DMS114 treated with DMSO at 0.1 percent for 48 hours (cell line): ENCODE measurements around the gene SLF2.
A peak's percentile ranks its signal among the peaks of the same experiment; 100 is the strongest.

Experiments
- DNase-seq: peaks from one replicate; lab custom pipeline; 2025; ENCODE audit not compliant: unreplicated experiment; lab: John Stamatoyannopoulos, UW

The SLF2 gene

GRCh38 chr10:100980311-100980710 is 67.5 kb downstream of the SLF2 start:
- DNase-seq: no peak

- no peak for DNase-seq
These were observed 67.9 kb downstream of the SLF2 start for GRCh38 chr10:100980711-100981110.

DNA sequence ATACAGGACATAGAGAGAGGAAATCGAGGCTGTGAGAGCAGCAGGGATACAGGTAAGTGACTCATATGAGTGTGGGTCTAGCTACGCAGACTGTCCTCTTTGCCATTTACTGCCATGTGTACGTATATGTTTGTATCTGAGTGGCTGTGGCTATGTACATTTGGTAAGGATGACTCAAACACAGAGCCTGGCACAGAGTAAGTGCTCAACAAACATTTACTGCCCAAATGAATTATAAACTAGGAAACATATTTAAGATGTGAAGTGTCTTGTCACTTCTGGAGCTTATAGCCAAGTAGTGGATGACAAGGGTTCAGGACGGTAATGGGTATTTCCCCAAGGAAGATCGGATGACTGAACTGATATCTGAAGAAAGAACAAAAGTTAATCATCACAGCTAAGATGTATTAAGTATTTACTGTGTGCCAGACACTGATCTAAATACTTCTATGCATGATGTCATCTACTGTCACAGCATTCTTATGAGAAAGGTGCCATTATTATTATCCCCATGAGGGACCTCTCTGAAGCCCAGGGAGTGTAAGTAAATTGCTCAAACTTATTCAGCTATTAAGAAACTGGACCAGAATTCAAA is 68.5 kb downstream of the SLF2 start:
- no peak for DNase-seq

DNA sequence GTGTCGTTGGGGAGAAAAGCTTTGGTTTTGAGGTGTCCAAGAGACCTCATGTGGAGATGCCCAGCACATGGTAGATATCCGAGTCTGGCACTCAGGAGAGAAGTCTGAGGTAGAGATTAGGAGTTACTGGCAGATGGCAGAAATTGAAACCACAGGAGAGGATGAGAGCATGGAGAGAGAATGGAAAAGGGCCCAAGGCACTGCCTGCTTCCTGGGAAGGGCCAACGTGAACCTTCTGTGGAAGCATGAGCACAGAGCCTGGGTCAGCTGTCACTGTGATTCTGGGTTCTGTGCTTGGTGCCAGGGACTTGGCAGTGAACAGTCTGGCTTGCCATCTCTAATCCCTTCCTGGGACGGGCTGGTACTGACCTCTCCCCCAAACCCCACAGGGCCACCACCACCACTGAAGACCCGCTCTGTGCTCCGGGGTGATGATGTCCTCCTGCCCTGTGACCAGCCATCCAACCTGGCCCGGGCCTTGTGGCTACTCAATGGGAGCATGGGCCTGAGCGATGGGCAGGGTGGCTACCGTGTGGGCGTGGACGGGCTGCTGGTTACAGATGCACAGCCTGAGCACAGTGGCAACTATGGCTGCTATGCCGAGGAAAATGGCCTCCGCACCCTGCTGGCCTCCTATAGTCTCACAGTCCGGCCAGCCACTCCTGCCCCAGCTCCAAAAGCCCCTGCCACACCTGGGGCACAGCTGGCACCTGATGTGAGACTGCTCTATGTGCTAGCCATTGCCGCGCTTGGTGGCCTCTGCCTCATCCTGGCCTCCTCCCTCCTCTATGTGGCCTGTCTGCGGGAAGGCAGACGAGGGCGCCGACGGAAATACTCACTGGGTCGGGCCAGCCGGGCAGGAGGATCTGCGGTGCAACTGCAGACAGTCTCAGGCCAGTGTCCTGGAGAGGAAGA is 70.4 kb downstream of the SLF2 start:
- no peak for DNase-seq

DNA sequence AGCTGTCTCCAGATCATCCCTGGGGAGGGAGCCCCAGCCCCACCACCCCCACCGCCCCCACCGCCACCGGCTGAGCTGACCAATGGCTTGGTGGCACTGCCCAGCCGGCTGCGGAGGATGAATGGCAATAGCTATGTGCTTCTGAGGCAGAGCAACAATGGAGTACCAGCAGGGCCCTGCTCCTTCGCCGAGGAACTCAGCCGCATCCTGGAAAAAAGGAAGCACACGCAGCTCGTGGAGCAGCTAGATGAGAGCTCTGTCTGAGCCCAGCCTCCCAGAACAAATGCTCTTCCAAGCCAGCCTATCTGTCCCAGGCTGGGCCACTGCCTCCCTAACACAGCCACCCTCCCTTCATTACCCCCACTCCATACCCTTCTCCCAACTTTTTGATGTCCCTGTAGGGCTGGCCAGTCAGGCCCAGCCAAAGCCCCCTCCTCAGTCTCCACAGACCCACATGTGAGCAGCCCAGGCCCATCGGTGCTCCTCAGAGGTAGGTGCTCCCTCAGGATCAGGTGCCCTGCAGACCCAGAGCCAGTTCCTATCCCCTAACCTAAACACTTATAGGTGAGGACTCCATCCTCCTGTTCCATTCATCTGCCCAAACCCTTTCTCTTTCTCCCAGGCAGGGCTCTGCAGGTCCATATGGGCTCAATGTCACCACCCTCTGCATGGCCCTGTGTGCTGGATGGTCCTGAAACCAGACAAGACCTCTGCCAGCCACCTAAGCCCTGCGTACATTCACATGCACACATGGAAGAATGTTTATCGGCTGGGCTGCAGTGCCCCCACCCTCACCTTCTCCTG is 71.3 kb downstream of the SLF2 start:
- DNase-seq: no peak

DNA sequence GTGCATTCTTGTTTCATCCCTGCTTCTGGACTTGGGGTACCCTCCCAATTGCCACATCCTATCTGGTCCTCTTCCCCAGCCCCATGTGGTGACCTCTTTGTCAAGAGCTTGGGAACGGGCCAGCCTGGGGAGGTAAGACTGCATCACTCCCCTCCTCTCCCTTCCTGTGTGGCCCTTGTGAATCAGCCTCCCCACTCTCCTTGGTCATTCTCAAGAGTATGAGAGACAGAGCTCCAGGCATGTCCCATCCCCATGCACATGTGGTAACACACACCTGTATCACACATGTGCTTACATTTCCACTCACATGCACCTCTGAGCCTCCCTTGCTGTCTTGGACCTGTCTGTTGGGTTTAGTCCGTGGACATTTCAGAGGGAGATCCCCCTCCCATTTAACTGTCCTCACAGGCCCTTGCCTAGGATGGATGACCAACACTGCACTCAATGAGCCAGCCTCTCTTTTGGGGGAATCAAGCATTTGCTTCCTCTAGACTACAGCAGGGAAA is 72.0 kb downstream of the SLF2 start:
- no peak for DNase-seq

- no peak for DNase-seq
These were observed 72.6 kb downstream of the SLF2 start for GRCh38 chr10:100985336-100985735.

DNA sequence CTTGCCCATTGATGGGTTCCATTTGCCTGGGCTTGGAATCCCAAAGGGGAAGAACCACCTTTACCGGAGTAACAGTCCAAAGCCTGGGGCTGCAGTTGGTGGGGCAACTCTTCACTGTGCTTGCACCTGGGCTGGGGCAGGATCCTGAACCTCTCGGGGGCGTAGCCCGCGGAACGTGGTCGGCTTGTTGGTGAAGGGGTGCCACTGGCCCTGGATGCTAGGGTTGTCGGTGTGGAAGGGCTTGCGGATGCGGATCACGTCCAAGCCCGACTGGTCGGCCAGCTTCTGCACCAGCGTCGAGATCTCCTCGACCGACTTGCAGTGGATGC is 73.8 kb downstream of the SLF2 start:
- DNase-seq: no peak

- peak; percentile 82 for DNase-seq
These were observed 74.4 kb downstream of the SLF2 start, which contains the start of the genes MRPL43 and TWNK for GRCh38 chr10:100986952-100987684. Gene MRPL43, minus strand, starts transcription at chr10:100987497. Its CDS starts 54 bp downstream, at chr10:100987443. Gene TWNK, plus strand, starts transcription at chr10:100987543. Its CDS starts 668 bp downstream, at chr10:100988211.

GRCh38 chr10:100987685-100988049 is 74.9 kb downstream of the SLF2 start:
- no peak for DNase-seq

DNA sequence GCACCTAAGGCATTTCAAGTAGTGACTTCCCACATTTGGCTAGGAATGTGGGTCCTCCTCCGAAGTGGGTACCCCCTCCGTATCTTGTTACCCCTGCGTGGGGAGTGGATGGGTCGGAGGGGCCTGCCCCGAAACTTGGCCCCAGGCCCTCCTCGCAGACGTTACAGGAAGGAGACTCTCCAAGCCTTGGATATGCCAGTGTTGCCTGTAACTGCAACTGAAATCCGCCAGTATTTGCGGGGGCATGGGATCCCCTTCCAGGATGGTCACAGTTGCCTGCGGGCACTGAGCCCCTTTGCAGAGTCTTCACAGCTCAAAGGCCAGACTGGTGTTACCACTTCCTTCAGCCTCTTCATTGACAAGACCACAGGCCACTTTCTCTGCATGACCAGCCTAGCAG is 75.4 kb downstream of the SLF2 start:
- no peak for DNase-seq

- no peak for DNase-seq
These were observed 76.3 kb downstream of the SLF2 start for GRCh38 chr10:100989088-100989487.

DNA sequence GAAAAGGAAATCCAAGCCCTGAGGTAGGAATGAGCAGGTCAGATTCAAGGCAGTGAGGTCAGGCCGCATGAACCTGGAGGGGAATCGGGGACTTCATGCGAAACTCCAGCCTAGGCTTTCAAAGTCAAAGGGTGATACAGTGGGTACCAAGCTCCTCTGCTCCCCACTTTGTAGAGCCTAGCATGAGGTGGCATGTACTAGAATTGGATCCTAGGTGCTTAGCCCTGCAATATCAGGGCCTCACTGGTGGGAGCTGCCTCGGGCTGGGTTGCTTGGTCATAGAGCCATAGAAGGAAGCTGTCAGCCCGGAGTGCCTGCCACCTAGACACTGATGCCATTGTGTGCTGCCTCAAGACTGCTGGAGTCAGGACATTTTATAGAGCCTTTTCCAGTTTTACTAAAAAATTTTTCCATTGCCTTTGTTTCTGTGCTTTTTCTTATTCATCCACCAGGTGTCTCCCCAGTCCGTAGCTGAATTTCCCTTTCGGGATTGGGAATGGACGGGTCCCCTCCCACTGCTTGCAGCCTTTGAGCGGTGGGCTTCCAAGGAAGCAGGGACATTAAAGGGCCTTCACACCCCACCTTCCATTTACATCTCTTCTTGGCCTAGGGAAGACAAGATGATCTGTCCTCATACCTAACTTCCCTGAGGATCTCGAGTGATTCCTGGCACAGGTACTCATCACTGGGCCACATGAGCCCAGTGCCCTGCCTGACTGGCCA is 81.4 kb downstream of the SLF2 start:
- DNase-seq: peak; percentile 60

DNA sequence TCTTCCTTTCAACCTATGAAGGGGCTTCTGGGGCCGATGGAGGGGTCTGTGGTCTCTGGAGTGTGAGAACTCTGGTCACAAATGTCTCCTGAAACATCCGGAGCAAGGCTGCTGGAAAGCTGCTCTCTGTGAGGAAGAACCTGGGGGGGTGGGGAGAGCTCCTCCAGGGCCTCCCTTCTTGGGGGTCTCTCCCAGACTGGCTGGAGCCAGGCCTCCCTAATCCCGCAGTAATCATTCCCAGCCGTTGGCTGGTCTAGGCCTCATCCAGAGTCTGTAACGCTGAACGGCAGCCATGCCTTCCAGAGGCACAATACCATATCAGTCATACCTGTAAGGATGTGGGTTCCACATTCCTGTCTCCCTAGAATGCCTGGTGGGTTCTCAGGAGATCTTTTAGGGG is 82.4 kb downstream of the SLF2 start:
- DNase-seq: no peak

DNA sequence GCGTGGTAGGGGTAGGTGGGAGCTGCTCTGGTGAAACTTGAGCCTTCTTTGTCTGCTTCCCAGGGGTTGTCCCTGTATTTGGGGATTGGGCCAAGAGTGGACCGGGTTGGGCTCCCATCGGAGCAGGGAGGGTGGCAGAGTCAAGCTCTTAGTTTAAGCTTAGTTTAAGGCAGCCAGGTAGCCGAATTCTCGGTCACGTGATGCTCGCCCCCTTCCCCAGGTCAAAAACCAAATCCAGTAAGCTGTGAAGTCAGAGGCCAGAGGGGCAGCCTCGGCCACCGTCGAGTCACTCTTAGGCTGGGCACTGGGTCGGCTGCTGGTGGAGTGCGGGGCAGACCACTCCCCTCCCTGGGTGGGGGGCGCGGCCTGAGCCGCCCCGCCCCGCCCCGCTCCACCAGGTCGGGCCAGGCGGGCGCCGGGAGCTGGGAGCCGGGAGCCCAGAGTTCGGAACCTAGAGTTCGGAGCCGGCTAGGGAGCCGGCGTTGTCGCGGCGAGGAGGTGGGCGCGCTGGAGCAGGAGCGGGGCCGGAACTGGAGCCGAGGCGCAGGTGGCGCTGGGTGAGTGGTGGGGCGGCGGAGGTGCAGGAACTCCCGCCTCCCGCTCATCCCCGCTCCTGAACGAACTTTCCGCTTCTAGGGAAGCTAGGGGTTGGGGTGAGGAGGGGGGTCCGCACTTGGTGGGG is 84.1 kb downstream of the SLF2 start:
- peak; percentile 31 for DNase-seq

- DNase-seq: peak; percentile 62
These were observed 84.8 kb downstream of the SLF2 start for GRCh38 chr10:100997360-100998182.

DNA sequence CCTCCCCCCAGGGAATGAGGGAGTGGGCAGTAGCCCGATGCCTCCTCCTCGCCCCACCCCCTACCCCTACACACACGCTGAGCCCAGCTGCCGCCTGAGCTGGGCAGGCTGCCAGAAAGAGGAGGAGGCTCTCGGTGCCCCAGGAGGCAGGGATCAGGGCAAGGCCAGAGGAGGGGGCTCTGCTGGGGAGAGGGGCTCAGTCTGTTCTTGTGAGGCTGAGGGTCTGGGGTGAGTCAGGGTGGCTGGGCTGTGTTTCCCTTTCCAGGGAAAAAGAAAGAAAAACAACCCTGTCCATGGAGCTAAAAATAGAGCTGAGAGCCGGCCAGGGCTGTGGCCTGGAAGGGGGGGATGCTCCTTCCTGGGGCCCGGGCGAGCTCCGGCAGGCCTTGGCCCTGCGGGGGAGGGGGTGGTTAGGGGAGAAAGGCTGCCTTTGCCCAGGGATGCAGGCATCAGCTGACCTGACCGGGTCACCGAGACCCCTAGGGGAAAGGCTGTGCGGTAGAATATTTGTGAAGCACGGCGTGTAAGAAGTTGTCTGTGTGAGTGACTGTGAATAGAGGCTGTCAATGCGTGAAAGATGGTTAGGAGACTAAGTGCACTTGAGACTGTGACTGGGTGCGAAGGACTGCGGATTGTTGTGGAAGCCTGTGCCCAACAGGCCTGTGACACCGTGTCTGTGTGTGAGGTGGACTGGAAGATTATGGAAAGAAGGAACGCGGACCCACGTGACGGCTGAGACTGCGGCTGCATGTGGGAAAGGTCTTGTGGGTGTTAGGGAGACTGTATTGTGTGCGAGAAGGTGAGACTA is 85.6 kb downstream of the SLF2 start:
- DNase-seq: peak; percentile 46
